Superior temporal gyrus (tissue), 1 donor: Measurements from ENCODE around the gene RAB43.

Experiments
- DNase-seq: peaks from one replicate; pipeline ENCODE4 v3.0.0-alpha.2; 2016; ENCODE audit errors: extremely low spot score

The RAB43 gene

DNA sequence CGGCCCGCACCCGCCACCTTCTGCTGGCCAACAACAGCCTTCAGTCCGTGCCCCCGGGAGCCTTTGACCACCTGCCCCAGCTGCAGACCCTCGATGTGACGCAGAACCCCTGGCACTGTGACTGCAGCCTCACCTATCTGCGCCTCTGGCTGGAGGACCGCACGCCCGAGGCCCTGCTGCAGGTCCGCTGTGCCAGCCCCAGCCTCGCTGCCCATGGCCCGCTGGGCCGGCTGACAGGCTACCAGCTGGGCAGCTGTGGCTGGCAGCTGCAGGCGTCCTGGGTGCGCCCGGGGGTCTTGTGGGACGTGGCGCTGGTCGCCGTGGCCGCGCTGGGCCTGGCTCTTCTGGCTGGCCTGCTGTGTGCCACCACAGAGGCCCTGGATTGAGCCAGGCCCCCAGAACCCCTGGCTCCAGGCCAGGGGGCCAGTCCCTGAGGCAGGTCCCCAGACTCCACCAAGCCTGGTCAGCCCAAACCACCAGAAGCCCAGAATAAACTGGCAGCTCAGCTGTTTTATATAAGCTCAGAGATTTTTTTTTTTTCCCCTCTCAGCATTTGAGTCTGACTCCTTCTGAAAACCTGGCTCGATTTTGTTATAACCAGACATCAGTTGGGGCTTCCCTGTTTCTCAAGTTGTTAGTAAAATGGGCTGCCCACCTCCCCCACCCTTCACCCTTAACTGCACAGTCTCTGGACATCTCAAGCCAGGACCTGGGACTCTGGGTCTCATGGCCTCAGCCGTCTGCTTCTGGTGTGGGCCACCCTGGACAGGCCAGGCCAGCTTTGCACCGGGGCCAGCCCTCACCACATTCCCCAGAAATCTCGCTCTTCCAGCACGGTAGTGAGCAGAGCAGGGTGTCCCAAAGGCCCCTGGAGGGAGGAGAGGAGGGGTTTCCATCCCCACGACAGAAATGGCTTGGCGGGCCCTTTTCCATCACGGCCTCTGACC is 59.4 kb downstream of the RAB43 start:
- DNase-seq, result no peak

DNA sequence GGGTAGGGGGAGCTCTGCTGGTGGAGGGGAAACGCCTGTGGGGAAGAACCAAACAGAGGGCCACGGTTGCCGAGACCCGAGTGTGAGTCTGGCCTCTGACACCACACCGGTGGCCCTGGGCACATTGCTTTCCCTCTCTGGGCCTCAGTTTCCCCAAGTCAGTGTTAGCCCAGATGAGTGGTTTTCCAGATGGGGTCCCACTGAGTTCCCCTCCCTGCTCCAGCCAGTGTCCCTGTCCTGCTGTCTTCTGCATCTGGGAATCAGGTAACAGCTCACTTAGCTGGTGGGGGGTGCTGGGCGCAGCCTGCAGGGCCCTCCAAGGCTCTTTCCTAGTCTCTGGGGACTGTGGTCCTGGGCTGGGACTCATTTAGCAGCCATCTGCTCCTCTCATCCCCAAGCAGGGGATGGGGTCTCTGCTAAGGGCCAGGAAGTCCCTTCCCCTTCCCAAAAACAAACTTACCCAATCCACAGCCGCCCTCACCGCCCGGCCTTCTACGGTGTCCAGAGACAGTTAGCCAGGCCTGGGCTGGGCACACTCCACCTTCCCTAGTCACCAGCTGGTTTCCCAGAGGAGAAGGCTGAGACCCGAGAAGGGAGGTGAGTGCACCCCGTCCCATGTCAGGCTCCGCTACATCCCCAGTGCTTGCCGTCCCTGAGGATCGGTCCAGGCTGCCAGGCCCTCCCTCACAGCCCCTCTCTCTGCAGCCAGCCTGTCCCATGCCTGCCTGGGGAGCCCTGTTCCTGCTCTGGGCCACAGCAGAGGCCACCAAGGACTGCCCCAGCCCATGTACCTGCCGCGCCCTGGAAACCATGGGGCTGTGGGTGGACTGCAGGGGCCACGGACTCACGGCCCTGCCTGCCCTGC is 60.3 kb downstream of the RAB43 start:
- DNase-seq, result no peak

DNA sequence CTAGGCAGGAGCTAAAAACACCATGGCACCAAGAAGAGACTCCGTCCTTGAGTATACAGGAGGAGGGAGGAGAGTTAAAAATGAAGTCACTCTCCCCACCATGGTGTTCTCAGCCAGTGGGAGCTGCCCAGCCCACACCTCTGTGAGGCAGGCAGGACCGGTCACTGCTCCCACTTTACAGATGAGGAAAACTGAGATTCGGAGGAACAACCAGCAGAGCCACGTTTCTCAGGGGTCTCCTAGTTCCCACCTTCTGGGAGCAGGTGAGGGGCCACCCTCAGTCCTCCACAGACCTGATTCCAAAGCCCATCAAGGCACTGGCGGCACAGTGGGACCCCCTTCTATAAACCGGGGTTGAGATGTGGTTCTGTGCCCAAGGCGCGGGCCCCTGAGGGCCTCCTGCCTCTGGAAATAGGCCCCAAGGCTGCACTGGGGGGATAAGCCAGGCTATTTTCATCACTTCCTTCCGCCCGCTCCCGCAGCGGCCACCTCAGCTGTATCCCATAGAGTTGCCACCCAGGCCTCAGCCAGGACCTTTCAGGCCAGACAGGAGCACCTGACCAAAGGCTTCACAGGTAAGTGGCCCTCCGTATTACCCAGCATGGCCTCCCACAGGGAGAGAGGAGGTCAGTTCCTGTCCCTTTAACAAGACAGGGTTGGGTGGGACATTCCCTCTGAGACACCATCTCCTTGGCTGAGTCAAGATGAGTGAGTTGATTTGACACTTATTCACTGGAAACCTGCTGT is 61.2 kb downstream of the RAB43 start, which contains the start of gene GP9:
TSS of gene GP9 (plus strand) at position 504 of the 747 bp plus-strand sequence. CDS start 961 bp downstream, outside the sequence.
- no peak for DNase-seq

- no peak for DNase-seq
Observed at GRCh38 chr3:129059311-129059958, 62.2 kb downstream of the RAB43 start.

DNA sequence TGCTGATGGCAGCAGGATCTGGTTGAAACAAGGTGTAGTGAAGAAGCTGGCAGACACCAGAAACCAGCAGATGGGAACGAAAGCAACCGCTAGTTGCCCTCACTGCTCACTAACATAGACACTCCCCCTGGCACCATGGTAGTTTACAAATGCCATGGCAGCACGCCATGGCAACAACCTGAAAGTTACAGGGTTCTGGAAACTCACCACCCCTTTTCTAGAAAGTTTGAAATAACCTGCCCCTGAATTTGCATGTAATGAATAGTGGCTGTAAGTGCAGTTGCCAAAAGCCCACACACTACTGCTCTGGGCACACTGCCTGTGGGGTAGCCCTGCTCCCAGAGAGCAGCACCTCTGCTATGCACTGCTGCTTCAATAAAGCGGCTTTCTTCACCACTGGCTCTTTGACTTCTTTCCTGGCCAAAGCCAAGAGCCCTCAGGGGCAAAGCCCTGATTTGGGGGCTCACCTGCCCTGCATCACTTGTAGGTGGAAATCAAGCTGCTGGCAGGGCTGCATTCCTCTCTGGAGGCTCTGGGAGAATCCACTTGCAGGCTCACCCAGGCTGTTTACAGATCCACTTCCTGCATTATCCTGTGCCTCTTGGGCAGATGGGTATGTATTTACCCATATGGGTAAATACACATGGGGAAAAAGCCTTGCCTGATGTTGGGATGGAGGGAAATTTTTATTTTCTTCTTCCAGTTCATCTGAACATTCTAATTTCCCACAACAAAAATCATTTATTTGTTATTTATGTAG is 63.0 kb downstream of the RAB43 start:
- peak; percentile 16 for DNase-seq

- DNase-seq, result no peak
Observed at GRCh38 chr3:129057249-129057648, 64.4 kb downstream of the RAB43 start.

DNA sequence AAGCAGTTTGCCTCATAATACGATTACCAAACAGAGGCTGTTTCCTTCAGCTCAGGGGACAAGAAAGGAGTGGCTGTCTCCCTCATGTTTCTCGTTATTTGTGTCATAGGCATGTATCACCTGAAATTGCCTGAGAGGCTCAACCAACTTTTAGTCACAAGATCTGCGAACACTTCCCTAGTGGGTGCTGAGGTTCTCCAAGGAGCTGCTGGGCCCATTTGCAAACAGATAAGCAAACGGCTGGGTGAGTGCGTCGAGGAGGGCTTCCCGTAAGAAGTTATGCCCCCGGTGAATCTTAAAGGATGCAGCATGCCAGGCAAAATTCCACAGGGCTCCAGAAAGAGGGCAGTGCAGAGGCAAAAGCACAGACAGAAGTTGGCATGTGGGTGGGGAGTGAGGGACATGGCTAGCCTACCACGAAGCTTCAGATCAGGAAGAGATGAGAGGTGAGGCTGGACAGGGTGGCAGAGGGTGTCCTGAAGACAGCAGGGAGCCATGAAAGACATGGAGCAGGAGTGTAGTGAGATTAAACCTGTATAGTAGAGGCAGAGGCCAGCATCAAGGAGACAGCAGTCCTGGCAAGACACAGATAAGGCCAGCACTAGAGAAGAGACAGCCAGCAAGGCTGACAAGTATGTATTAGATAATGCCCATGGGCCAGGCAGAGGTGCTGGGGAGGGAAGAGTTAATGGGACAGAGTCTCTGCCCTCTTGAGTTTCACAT is 65.0 kb downstream of the RAB43 start:
- DNase-seq, result no peak

DNA sequence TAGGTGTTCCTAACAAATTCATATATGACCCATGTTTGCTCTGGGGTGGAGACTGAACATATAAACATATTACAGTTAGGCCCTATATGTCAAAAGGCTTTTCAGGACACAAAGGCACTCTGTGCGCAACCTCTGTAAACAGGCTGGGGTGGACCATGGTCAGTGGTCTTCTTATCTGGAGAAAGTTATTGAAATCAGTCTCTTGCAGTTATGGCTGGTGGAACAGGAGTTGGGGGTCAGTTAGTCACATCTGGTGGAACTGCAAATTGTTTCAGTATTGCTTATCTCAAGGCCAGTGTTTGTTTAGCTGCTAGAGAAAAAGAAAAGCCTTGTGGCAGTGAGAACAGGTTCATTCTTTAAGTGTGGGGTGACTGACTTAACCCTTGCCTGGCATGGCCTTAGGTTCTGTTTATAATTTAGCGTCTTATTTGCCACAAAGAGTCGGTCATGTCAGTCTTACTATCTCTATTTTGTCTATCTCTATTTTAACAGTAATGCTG is 66.9 kb downstream of the RAB43 start:
- DNase-seq, result no peak

- no peak for DNase-seq
Observed at GRCh38 chr3:129052675-129053074, 68.9 kb downstream of the RAB43 start.

- no peak for DNase-seq
Observed at GRCh38 chr3:129051871-129052340, 69.7 kb downstream of the RAB43 start.

GRCh38 chr3:129050556-129051295 is 70.9 kb downstream of the RAB43 start:
- no peak for DNase-seq

GRCh38 chr3:129047553-129047839 is 74.1 kb downstream of the RAB43 start:
- DNase-seq, result no peak

DNA sequence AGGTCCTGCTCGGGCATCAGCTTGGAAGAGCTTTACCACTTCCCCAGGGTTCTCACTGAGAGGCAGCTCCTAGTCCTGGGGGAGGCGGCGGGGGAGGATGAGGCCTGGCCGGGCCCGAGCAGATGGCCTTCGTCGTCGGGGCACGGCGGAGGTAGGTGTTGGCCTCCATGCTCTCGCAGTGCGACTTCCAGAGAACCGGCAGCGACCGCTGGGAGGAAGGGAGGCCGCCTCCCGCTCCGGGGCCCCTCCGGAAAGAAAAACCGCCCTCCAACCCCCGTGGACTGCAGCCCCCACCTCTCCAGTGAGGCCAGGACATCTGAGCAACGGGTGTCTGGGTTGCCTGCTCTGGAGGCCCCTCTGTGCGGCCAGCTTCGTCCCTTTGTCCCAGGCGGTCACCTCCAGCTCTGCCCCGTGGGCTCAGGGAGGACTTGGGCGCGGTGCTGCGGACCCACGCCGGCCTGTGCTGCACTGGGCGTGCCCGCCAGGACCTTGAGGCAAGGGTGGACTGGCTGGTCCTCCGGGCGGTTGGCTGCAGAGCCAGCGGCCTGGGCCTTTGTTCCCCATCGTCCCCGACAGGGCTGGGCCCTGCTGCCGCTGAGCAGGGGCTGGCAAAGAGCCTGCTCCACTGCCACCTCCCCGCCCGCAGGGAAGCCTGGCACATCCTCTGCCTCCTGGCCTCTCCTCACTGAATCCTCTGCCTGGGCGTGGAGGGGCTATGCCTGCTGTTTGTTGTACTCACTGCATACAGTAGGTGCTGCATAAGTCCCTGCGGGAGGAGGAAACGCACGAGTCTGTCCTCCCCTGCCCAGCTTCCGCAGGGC is 74.7 kb downstream of the RAB43 start:
- DNase-seq, result no peak

GRCh38 chr3:129046037-129046731 is 75.4 kb downstream of the RAB43 start:
- no peak for DNase-seq

- DNase-seq, result no peak
Observed at GRCh38 chr3:129045675-129046036, 75.9 kb downstream of the RAB43 start.

DNA sequence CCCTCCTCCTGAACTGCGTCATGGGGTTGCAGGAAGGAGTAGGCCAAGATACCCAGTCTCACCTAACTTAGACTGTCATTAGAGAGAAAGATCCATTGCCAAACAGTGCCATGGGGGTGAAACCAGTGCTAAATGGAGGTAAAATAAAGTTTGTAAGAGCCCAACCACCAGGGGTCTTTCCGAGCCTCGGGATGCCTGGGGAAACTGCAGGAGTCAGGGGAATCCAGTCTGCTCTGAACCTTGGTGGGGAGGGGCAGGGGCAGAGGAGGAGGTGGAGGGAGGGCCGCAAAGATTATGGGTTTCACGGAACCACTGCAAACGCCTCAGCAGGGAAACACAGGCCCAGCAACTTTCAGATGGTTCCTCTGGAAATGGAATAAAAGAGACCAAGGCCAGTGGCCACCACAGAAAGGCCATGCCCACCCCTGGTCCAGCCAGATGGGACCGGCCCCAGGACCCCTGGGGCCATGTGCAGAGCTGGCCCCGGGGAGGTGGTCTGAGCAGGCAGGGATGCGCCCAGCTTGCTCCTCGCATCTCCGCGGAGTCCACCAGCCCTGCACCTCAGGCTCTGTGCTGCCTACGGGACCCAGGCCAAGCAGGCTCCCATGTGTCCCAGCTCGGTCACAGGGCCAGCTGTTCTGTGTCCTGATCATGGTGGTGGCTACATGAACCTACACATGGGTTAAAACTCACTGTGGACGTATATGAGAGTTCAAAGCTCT is 80.9 kb downstream of the RAB43 start:
- no peak for DNase-seq

GRCh38 chr3:129040039-129040336 is 81.6 kb downstream of the RAB43 start:
- no peak for DNase-seq
